HG03571 (cell line): Measurements from ENCODE around the gene RPS6KA2.
"Not testable (repeated sequence)": the region's sequence is repeated elsewhere in the genome, so short reads cannot be mapped to it uniquely, and the experiment has no call there.

Source experiments
- ATAC-seq: cut with Tn5 transposase; IDR thresholded peaks from one replicate; pipeline ENCODE4 v1.9.1; 2021; ENCODE audit not compliant: unreplicated experiment

The RPS6KA2 gene

GRCh38 chr6:166636191-166636933 lies 9.3 kb upstream of the RPS6KA2 start:
- ATAC-seq: no peak

GRCh38 chr6:166635013-166635970 lies 8.2 kb upstream of the RPS6KA2 start:
- no peak for ATAC-seq

- not testable (repeated sequence) for ATAC-seq
Observed at GRCh38 chr6:166634581-166634980, 7.5 kb upstream of the RPS6KA2 start.

- ATAC-seq: no peak
Observed at GRCh38 chr6:166633732-166634535, 6.9 kb upstream of the RPS6KA2 start.

- ATAC-seq: no peak
Observed at GRCh38 chr6:166632731-166633130, 5.7 kb upstream of the RPS6KA2 start.

- no peak for ATAC-seq
Observed at GRCh38 chr6:166630462-166630861, 3.4 kb upstream of the RPS6KA2 start.

- no peak for ATAC-seq
Observed at GRCh38 chr6:166629628-166630027, 2.6 kb upstream of the RPS6KA2 start.

GRCh38 chr6:166627875-166628801 lies 1.1 kb upstream of the RPS6KA2 start:
- peak; percentile 24 for ATAC-seq

- ATAC-seq: no peak
Observed at GRCh38 chr6:166626177-166627032, 646 bp downstream of the RPS6KA2 start.

- no peak for ATAC-seq
Observed at GRCh38 chr6:166625356-166625755, 1.7 kb downstream of the RPS6KA2 start.

GRCh38 chr6:166624275-166624674 lies 2.8 kb downstream of the RPS6KA2 start:
- no peak for ATAC-seq

GRCh38 chr6:166623318-166623717 lies 3.7 kb downstream of the RPS6KA2 start:
- ATAC-seq: no peak

- ATAC-seq: no peak
Observed at GRCh38 chr6:166621114-166621540, 5.9 kb downstream of the RPS6KA2 start.

GRCh38 chr6:166620478-166621113 lies 6.5 kb downstream of the RPS6KA2 start:
- ATAC-seq: no peak

- no peak for ATAC-seq
Observed at GRCh38 chr6:166619912-166620311, 7.1 kb downstream of the RPS6KA2 start.

- ATAC-seq: no peak
Observed at GRCh38 chr6:166618866-166619761, 7.9 kb downstream of the RPS6KA2 start.

GRCh38 chr6:166618251-166618650 lies 8.8 kb downstream of the RPS6KA2 start:
- ATAC-seq: no peak

GRCh38 chr6:166617359-166617758 lies 9.7 kb downstream of the RPS6KA2 start:
- ATAC-seq: no peak
